HepG2 (cell line): ENCODE data around the gene TMEM135. TPM values are rescaled to one million over a fixed set of nuclear protein-coding genes. Genes with fewer than 3 reads are reported as not detected.

Experiments used
- CEBPB ChIP-seq: IDR thresholded peaks from 2 replicates; pipeline ENCODE4 v1.6.1; 2011; ENCODE audit warnings: low read depth, low read length, improper control_type of control experiment, borderline replicate concordance
- ISX ChIP-seq: sonication (generic); formaldehyde crosslinking; conservative IDR thresholded peaks from 2 replicates; pipeline ENCODE4 v1.5.0; 2020; ENCODE audit warnings: missing genetic modification reagents
- KLF6 ChIP-seq: IDR thresholded peaks from 2 replicates; pipeline ENCODE4 v1.8.0; 2016; ENCODE audit warnings: missing biosample characterization, missing genetic modification reagents
- MXD1 ChIP-seq: sonication (generic); formaldehyde crosslinking; IDR thresholded peaks from 2 replicates; pipeline ENCODE4 v1.4.0; 2020; ENCODE audit warnings: mild to moderate bottlenecking, missing genetic modification reagents
- NFYC ChIP-seq: IDR thresholded peaks from 2 replicates; pipeline ENCODE4 v1.6.1; 2016; ENCODE audit warnings: missing genetic modification reagents, missing compliant biosample characterization
- NKX3-1 ChIP-seq: sonication (generic); formaldehyde crosslinking; IDR thresholded peaks from 2 replicates; pipeline ENCODE4 v1.5.0; 2020; ENCODE audit warnings: missing genetic modification reagents
- UBTF ChIP-seq: sonication (generic); formaldehyde crosslinking; IDR thresholded peaks from 2 replicates; pipeline ENCODE4 v1.4.0; 2020; ENCODE audit warnings: mild to moderate bottlenecking, missing genetic modification reagents
- ZBTB40 ChIP-seq, 2 experiments: fragments of 450-650 bp in 1 of 2; sonication (generic) in 1 of 2; formaldehyde crosslinking in 1 of 2; IDR thresholded peaks; 2 replicates each; pipeline versions ENCODE4 v1.6.1 to v1.8.0; 2016 to 2022; ENCODE audit warnings: antibody characterized with exemption in 1 of 2, mild to moderate bottlenecking in 1 of 2, missing genetic modification reagents in 1 of 2
- ZNF234 ChIP-seq: sonication (generic); formaldehyde crosslinking; conservative IDR thresholded peaks from 2 replicates; pipeline ENCODE4 v1.5.1; 2020; ENCODE audit warnings: mild to moderate bottlenecking, missing genetic modification reagents
- ZNF264 ChIP-seq: sonication (generic); formaldehyde crosslinking; IDR thresholded peaks from 2 replicates; pipeline ENCODE4 v1.4.0; 2020; ENCODE audit warnings: missing genetic modification reagents
- ZNF629 ChIP-seq: sonication (generic); formaldehyde crosslinking; conservative IDR thresholded peaks from 2 replicates; pipeline ENCODE4 v1.5.0; 2020; ENCODE audit warnings: missing genetic modification reagents
- ZNF672 ChIP-seq: sonication (generic); formaldehyde crosslinking; IDR thresholded peaks from 2 replicates; pipeline ENCODE4 v1.8.1; 2022; ENCODE audit warnings: missing genetic modification reagents
- ZUFSP ChIP-seq: sonication (generic); formaldehyde crosslinking; IDR thresholded peaks from 2 replicates; pipeline ENCODE4 v1.9.0; 2021; ENCODE audit warnings: missing genetic modification reagents, mild to moderate bottlenecking, borderline replicate concordance
- ZXDC ChIP-seq: sonication (generic); formaldehyde crosslinking; IDR thresholded peaks from 2 replicates; pipeline ENCODE4 v1.5.0; 2020; ENCODE audit warnings: mild to moderate bottlenecking, missing genetic modification reagents
- polyA plus RNA-seq, 8 experiments: library from polyadenylated mRNA; depleted of rRNA in 3 of 8; stranded (reverse) in 7 of 8; unstranded in 1 of 8; fragments of >200 nt; fragmentation: Illumina TruSeq in 4 of 8; extraction: Trizol in 4 of 8; gene quantifications; 2 replicates each; pipeline versions ENCODE4 v1.2.1 to v1.2.3, GENCODE V29; 2011 to 2016; ENCODE audit warnings: low read depth in 4 of 8, missing spikeins in 1 of 8, mixed read lengths in 1 of 8; ENCODE audit not compliant: insufficient read depth in 1 of 8
- total RNA-seq, 5 experiments: library from RNA; depleted of rRNA; stranded (reverse); fragments of >200 nt; fragmentation: Illumina TruSeq; extraction: Trizol; gene quantifications; 2 replicates each; pipeline ENCODE4 v1.2.3, GENCODE V29; 2016; ENCODE audit warnings: low read depth in 1 of 5

Gene TMEM135
- total and polyA plus RNA-seq, 2 of the 13 experiments (the other 11 are each of a cell fraction or from before 2014, with no cell fraction given) = 36.6 to 88.9 TPM

- no peak for TF ChIP-seq ZNF264 (CRISPR knock-in tag)
- no peak for TF ChIP-seq ZUFSP (CRISPR knock-in tag)
- no peak for TF ChIP-seq NKX3-1
- TF ChIP-seq ZNF672 (CRISPR knock-in tag) = no peak
- no peak for TF ChIP-seq NFYC (CRISPR knock-in tag)
- TF ChIP-seq CEBPB = peak; percentile 31; the same call in 1 of the 2 replicates
- no peak for TF ChIP-seq KLF6 (CRISPR knock-in tag)
- TF ChIP-seq ISX (CRISPR knock-in tag) = no peak
- TF ChIP-seq ZNF234 (CRISPR knock-in tag) = no peak
- no peak for TF ChIP-seq UBTF (CRISPR knock-in tag)
- TF ChIP-seq ZNF629 (CRISPR knock-in tag) = peak; percentile 96
- no peak for TF ChIP-seq ZBTB40 (IDR thresholded peaks at IDR 0.05)
- TF ChIP-seq ZBTB40 (CRISPR knock-in tag; IDR thresholded peaks at IDR 0.05) = no peak
- no peak for TF ChIP-seq ZXDC (CRISPR knock-in tag)
- no peak for TF ChIP-seq MXD1 (CRISPR knock-in tag)
Observed at GRCh38 chr11:87006035-87006434, 31.7 kb upstream of the TMEM135 start (continued).
